ENCODE results near the gene AMOTL2.

Gene AMOTL2

GRCh38 chr3:134370611-134371531 lies 3.4 kb downstream of the AMOTL2 start:
- Histone ChIP-seq H4K20me1 (ENCODE audit: insufficient read depth, low read length) (no peaks in the 10 kb centered on the region), H3K4me3 (ENCODE audit: low read depth, low read length, poor library complexity, severe bottlenecking) (no peak overlapping the region), H2AFZ (ENCODE audit: low read length) (no peak overlapping the region), H3K27ac (ENCODE audit: low read depth, low read length, poor library complexity, severe bottlenecking) (no peak overlapping the region), H3K9ac (ENCODE audit: low read length) (no peak overlapping the region), H3K9me2 (ENCODE audit: low read depth, low read length) (no peaks in the 10 kb centered on the region), H3K4me1 (ENCODE audit: insufficient read depth, low read length, severe bottlenecking) (no peaks in the 10 kb centered on the region), H3F3A (ENCODE audit: insufficient read depth, low read length) (no peaks in the 10 kb centered on the region), H3K79me2 (ENCODE audit: insufficient read depth, low read length) (no peaks in the 10 kb centered on the region), H3K27me3 (ENCODE audit: insufficient read depth, low read length) (no peaks in the 10 kb centered on the region; the same call in none of the 2 replicates), H3K36me3 (ENCODE audit: insufficient read depth, low read length) (no peaks in the 10 kb centered on the region), H3K4me2 (ENCODE audit: low read length) (no peak overlapping the region), H3K9me3 (ENCODE audit: low read length) (no peaks in the 10 kb centered on the region)
- no peak for TF ChIP-seq CTCF (IDR thresholded peaks at IDR 0.05; ENCODE audit: low read length)
- no peak for TF ChIP-seq EZH2 (IDR thresholded peaks at IDR 0.05; ENCODE audit: borderline replicate concordance, low read length)

- Histone ChIP-seq H3K9me3 (ENCODE audit: low read length) (no peaks in the 10 kb centered on the region), H3K27ac (ENCODE audit: low read depth, low read length, poor library complexity, severe bottlenecking) (no peak overlapping the region), H3K36me3 (ENCODE audit: insufficient read depth, low read length) (no peaks in the 10 kb centered on the region), H3K4me3 (ENCODE audit: low read depth, low read length, poor library complexity, severe bottlenecking) (no peak overlapping the region), H3K4me1 (ENCODE audit: insufficient read depth, low read length, severe bottlenecking) (no peaks in the 10 kb centered on the region), H3K4me2 (ENCODE audit: low read length) (no peak overlapping the region), H3K79me2 (ENCODE audit: insufficient read depth, low read length) (no peaks in the 10 kb centered on the region), H3K27me3 (ENCODE audit: insufficient read depth, low read length) (no peaks in the 10 kb centered on the region; the same call in none of the 2 replicates), H3F3A (ENCODE audit: insufficient read depth, low read length) (no peaks in the 10 kb centered on the region), H3K9ac (ENCODE audit: low read length) (no peak overlapping the region), H3K9me2 (ENCODE audit: low read depth, low read length) (no peaks in the 10 kb centered on the region), H2AFZ (ENCODE audit: low read length) (no peak overlapping the region), H4K20me1 (ENCODE audit: insufficient read depth, low read length) (no peaks in the 10 kb centered on the region)
- TF ChIP-seq CTCF (IDR thresholded peaks at IDR 0.05; ENCODE audit: low read length) (no peak), EZH2 (IDR thresholded peaks at IDR 0.05; ENCODE audit: borderline replicate concordance, low read length) (no peak)
Measured at GRCh38 chr3:134369861-134370596, 4.2 kb downstream of the AMOTL2 start.

GRCh38 chr3:134369231-134369741 lies 5.0 kb downstream of the AMOTL2 start:
- Histone ChIP-seq H3K4me3 (ENCODE audit: low read depth, low read length, poor library complexity, severe bottlenecking) (no peak overlapping the region), H3K27me3 (ENCODE audit: insufficient read depth, low read length) (no peaks in the 10 kb centered on the region; the same call in none of the 2 replicates), H3K4me1 (ENCODE audit: insufficient read depth, low read length, severe bottlenecking) (no peaks in the 10 kb centered on the region), H3K36me3 (ENCODE audit: insufficient read depth, low read length) (no peaks in the 10 kb centered on the region), H3K4me2 (ENCODE audit: low read length) (no peak overlapping the region), H2AFZ (ENCODE audit: low read length) (no peak overlapping the region), H3K9ac (ENCODE audit: low read length) (no peak overlapping the region), H3F3A (ENCODE audit: insufficient read depth, low read length) (no peaks in the 10 kb centered on the region), H4K20me1 (ENCODE audit: insufficient read depth, low read length) (no peaks in the 10 kb centered on the region), H3K79me2 (ENCODE audit: insufficient read depth, low read length) (no peaks in the 10 kb centered on the region), H3K9me3 (ENCODE audit: low read length) (no peaks in the 10 kb centered on the region), H3K27ac (ENCODE audit: low read depth, low read length, poor library complexity, severe bottlenecking) (no peak overlapping the region), H3K9me2 (ENCODE audit: low read depth, low read length) (no peaks in the 10 kb centered on the region)
- TF ChIP-seq CTCF (IDR thresholded peaks at IDR 0.05; ENCODE audit: low read length) (no peak), EZH2 (IDR thresholded peaks at IDR 0.05; ENCODE audit: borderline replicate concordance, low read length) (no peak)
